Measurements from ENCODE around the gene SLC2A13.

Gene SLC2A13

DNA sequence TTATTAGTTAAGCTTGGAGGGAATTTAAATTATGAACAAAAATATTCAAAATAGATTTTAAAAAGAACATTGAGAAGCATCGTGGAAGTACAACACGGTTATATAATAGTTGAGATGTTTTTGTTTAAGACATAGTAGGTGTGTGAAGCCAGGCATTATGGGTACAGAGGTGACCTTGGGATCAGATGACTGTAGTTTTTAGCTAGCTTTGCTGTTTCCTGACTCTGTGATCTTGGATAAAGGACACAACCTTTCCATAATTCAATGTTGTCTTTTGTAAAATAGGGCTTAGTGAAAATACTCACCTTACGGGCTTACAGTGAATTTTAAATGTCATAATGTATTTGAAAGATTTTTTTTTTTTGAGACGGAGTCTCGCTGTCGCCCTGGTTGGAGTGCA, 239.7 kb downstream of the SLC2A13 start:
- H3K9me3 ChIP-seq (ENCODE audit: insufficient read depth, low read length): no peaks in the 10 kb centered on the region
- H3K36me3 ChIP-seq (ENCODE audit: low read length): no peaks in the 10 kb centered on the region
- no peak overlapping the region for H2AFZ ChIP-seq (ENCODE audit: low read depth, low read length, severe bottlenecking)
- no peaks in the 10 kb centered on the region for H3K9me2 ChIP-seq (replicated peaks; ENCODE audit: insufficient read depth, low read length)
- H3K4me2 ChIP-seq (ENCODE audit: low read depth, low read length, poor library complexity, severe bottlenecking): no peak overlapping the region
- no peaks in the 10 kb centered on the region for H3F3A ChIP-seq (ENCODE audit: insufficient read depth)
- no peaks in the 10 kb centered on the region for H3K79me2 ChIP-seq (ENCODE audit: insufficient read depth, low read length)
- no peak overlapping the region for H3K27ac ChIP-seq (ENCODE audit: low read depth, low read length)
- H3K9ac ChIP-seq (ENCODE audit: low read length): no peak overlapping the region
- no peak overlapping the region for H3K4me3 ChIP-seq (ENCODE audit: insufficient read depth, low read length, poor library complexity, severe bottlenecking)
- TF ChIP-seq, protein P1, sequence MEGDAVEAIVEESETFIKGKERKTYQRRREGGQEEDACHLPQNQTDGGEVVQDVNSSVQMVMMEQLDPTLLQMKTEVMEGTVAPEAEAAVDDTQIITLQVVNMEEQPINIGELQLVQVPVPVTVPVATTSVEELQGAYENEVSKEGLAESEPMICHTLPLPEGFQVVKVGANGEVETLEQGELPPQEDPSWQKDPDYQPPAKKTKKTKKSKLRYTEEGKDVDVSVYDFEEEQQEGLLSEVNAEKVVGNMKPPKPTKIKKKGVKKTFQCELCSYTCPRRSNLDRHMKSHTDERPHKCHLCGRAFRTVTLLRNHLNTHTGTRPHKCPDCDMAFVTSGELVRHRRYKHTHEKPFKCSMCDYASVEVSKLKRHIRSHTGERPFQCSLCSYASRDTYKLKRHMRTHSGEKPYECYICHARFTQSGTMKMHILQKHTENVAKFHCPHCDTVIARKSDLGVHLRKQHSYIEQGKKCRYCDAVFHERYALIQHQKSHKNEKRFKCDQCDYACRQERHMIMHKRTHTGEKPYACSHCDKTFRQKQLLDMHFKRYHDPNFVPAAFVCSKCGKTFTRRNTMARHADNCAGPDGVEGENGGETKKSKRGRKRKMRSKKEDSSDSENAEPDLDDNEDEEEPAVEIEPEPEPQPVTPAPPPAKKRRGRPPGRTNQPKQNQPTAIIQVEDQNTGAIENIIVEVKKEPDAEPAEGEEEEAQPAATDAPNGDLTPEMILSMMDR (IDR thresholded peaks at IDR 0.05; ENCODE audit: insufficient read depth, low read length, poor library complexity, severe bottlenecking): no peak
- no peak for TF ChIP-seq EZH2phosphoT487 (conservative IDR thresholded peaks at IDR 0.05; ENCODE audit: low read length)
- H4K20me1 ChIP-seq (ENCODE audit: low read depth, low read length): no peaks in the 10 kb centered on the region
- H3K27me3 ChIP-seq (ENCODE audit: low read length): no peaks in the 10 kb centered on the region

DNA sequence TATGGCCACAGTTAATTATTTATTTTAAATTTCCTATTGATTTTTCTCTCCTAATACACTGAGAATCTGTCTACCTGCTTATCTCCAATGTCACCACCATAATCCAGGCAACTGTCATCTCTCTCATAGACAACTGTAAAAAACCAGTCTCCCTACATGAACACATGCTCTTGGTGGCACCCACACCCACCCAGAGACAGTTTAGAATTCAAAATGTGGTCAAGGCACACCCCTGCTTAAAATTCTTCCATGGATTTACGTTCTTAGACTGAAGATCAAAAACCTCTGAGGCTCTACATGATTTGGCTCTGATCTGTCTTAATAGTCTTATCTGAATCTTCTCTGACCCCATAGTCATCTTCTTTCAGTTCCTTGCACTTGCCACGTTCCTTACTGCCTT, 245.2 kb downstream of the SLC2A13 start:
- Histone ChIP-seq H3K27ac (ENCODE audit: low read depth, low read length) (no peak overlapping the region), H3K4me2 (ENCODE audit: low read depth, low read length, poor library complexity, severe bottlenecking) (no peak overlapping the region), H4K20me1 (ENCODE audit: low read depth, low read length) (no peaks in the 10 kb centered on the region), H3K79me2 (ENCODE audit: insufficient read depth, low read length) (no peaks in the 10 kb centered on the region), H3K9me2 (replicated peaks; ENCODE audit: insufficient read depth, low read length) (no peaks in the 10 kb centered on the region), H3K9me3 (ENCODE audit: insufficient read depth, low read length) (no peaks in the 10 kb centered on the region), H3K27me3 (ENCODE audit: low read length) (no peaks in the 10 kb centered on the region), H3K4me3 (ENCODE audit: insufficient read depth, low read length, poor library complexity, severe bottlenecking) (no peak overlapping the region), H2AFZ (ENCODE audit: low read depth, low read length, severe bottlenecking) (no peak overlapping the region), H3K36me3 (ENCODE audit: low read length) (no peaks in the 10 kb centered on the region), H3K9ac (ENCODE audit: low read length) (no peak overlapping the region), H3F3A (ENCODE audit: insufficient read depth) (no peaks in the 10 kb centered on the region)
- TF ChIP-seq, protein P1 (IDR thresholded peaks at IDR 0.05; ENCODE audit: insufficient read depth, low read length, poor library complexity, severe bottlenecking): no peak
- TF ChIP-seq EZH2phosphoT487 (conservative IDR thresholded peaks at IDR 0.05; ENCODE audit: low read length): no peak

DNA sequence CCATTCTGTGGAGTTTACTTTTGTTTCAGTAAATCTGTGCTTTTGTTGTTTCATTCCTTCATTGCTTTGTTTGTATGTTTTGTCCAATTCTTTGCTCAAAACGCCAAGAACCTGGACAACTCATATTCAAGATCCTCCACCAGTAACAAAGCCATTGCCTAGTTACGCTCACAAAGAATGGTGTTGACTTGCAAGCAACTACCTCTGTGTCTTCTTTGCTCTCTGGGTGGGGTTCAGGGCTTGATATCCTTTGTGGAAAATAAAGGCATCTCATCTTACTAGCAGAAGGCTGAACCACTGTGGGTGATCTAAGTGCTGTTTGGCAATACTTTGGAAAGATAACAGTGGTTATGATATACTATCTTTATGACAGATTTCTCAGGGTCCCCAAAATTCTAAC, 252.9 kb downstream of the SLC2A13 start:
- no peak for TF ChIP-seq EZH2phosphoT487 (conservative IDR thresholded peaks at IDR 0.05; ENCODE audit: low read length)
- TF ChIP-seq, protein P1 (IDR thresholded peaks at IDR 0.05; ENCODE audit: insufficient read depth, low read length, poor library complexity, severe bottlenecking): no peak
- no peaks in the 10 kb centered on the region for H3K27me3 ChIP-seq (ENCODE audit: low read length)
- no peak overlapping the region for H2AFZ ChIP-seq (ENCODE audit: low read depth, low read length, severe bottlenecking)
- H3F3A ChIP-seq (ENCODE audit: insufficient read depth): no peaks in the 10 kb centered on the region
- no peak overlapping the region for H3K9ac ChIP-seq (ENCODE audit: low read length)
- no peak overlapping the region for H3K27ac ChIP-seq (ENCODE audit: low read depth, low read length)
- no peaks in the 10 kb centered on the region for H3K9me2 ChIP-seq (replicated peaks; ENCODE audit: insufficient read depth, low read length)
- H3K79me2 ChIP-seq (ENCODE audit: insufficient read depth, low read length): no peaks in the 10 kb centered on the region
- no peak overlapping the region for H3K4me2 ChIP-seq (ENCODE audit: low read depth, low read length, poor library complexity, severe bottlenecking)
- H3K4me3 ChIP-seq (ENCODE audit: insufficient read depth, low read length, poor library complexity, severe bottlenecking): no peak overlapping the region
- no peaks in the 10 kb centered on the region for H3K36me3 ChIP-seq (ENCODE audit: low read length)
- H3K9me3 ChIP-seq (ENCODE audit: insufficient read depth, low read length): no peaks in the 10 kb centered on the region
- H4K20me1 ChIP-seq (ENCODE audit: low read depth, low read length): no peaks in the 10 kb centered on the region
